ENCODE data around the gene MRTFA. TPM values are rescaled to one million over a fixed set of nuclear protein-coding genes. Genes with fewer than 3 reads are reported as not detected.

The MRTFA gene
- total RNA-seq, 1 experiment from 2014 or later: 28.0 TPM

- POLR2A ChIA-PET: no interaction called here
- CTCF ChIA-PET: interaction anchor here (0.6 kb wide), 1 partner anchor 78 kb away, joined by 3 read pairs; no protein-coding TSS in a partner anchor
- Histone ChIP-seq H3K79me2 (ENCODE audit: insufficient read depth, low read length) (0 out of 2 replicates have a peak, but pooled peaks cover 5% of the 10 kb centered on the region), H3K9ac (ENCODE audit: low read length) (no peak overlapping the region), H3K4me2 (ENCODE audit: low read length) (no peak overlapping the region), H2AFZ (ENCODE audit: low read depth, low read length, poor library complexity, severe bottlenecking) (no peak overlapping the region), H3K4me3 (replicated peaks in 1 of 2; ENCODE audit: low read depth in 1 of 2, low read length in 2 of 2) (no peak overlapping the region), H3K4me1 (ENCODE audit: control insufficient read depth in 1 of 2, insufficient read depth in 2 of 2, low read length in 2 of 2) (no peaks in the 10 kb centered on the region), H3K27ac (ENCODE audit: low read depth, low read length) (no peak overlapping the region), H3K9me2 (ENCODE audit: insufficient read depth) (no peaks in the 10 kb centered on the region), H3K27me3 (ENCODE audit: insufficient read depth, low read length) (no peaks in the 10 kb centered on the region), H3K9me3 (ENCODE audit: control insufficient read depth in 1 of 2, insufficient read depth in 1 of 2, low read depth in 1 of 2, low read length in 2 of 2) (0 out of 4 replicates have a peak, but pooled peaks cover 0 to 2% of the 10 kb centered on the region in 2 experiments), H3K36me3 (ENCODE audit: control insufficient read depth in 1 of 2, insufficient read depth in 2 of 2, low read length in 2 of 2) (no peaks in the 10 kb centered on the region), H4K20me1 (ENCODE audit: insufficient read depth) (no peaks in the 10 kb centered on the region; the same call in 1 of the 2 replicates)
- intact Hi-C loops (cut with micrococcal nuclease): no loop called here
- RAD21 ChIA-PET (ENCODE audit: low non-redundant PET in 1 of 2, low total read pairs in 2 of 2, uncharacterized antibody in 2 of 2, unreplicated experiment in 2 of 2): no interaction called here
- BruUV-seq (replicated peaks): no TSS peak
- no peak for TF ChIP-seq POLR2A (IDR thresholded peaks at IDR 0.05; ENCODE audit: borderline replicate concordance, extremely low read depth, insufficient read depth, insufficient read length)
- TF ChIP-seq CBX3 (IDR thresholded peaks at IDR 0.05; ENCODE audit: low read depth): no peak
- TF ChIP-seq FOSL1 (IDR thresholded peaks at IDR 0.05; ENCODE audit: low read depth): no peak
- TF ChIP-seq EZH2 (IDR thresholded peaks at IDR 0.05): no peak
- no peak for TF ChIP-seq CTCF (IDR thresholded peaks at IDR 0.05 in 2 of 3, conservative IDR thresholded peaks at IDR 0.05 in 1 of 3; ENCODE audit: borderline replicate concordance in 1 of 3, insufficient read depth in 1 of 3, low read depth in 2 of 3, low read length in 2 of 3)
- no peak for TF ChIP-seq ATF3 (IDR thresholded peaks at IDR 0.05)
- no peak for TF ChIP-seq SIN3A (IDR thresholded peaks at IDR 0.05; ENCODE audit: low read depth)
- TF ChIP-seq RAD21 (IDR thresholded peaks at IDR 0.05; ENCODE audit: low read depth): no peak
- TF ChIP-seq POLR2AphosphoS5 (IDR thresholded peaks at IDR 0.05; ENCODE audit: low read depth, low read length): no peak
- TF ChIP-seq JUND (IDR thresholded peaks at IDR 0.05): no peak
- no peak for TF ChIP-seq ZNF274 (IDR thresholded peaks at IDR 0.05; ENCODE audit: low read depth, low read length)
- TF ChIP-seq EZH2phosphoT487 (IDR thresholded peaks at IDR 0.05; ENCODE audit: borderline replicate concordance): no peak
- no peak for TF ChIP-seq REST (IDR thresholded peaks at IDR 0.05; ENCODE audit: low read depth)
- TF ChIP-seq ZBTB33 (IDR thresholded peaks at IDR 0.05; ENCODE audit: extremely low read depth, insufficient replicate concordance, low read length): no peak
- TF ChIP-seq ZFX (IDR thresholded peaks at IDR 0.05): no peak
- no peak for TF ChIP-seq SRF (IDR thresholded peaks at IDR 0.05; ENCODE audit: low read depth)
- no peak for TF ChIP-seq ELF1 (IDR thresholded peaks at IDR 0.05; ENCODE audit: borderline replicate concordance, low read depth)
- no peak for TF ChIP-seq MAX (IDR thresholded peaks at IDR 0.05)
- ATAC-seq (no peak), DNase-seq (ENCODE audit: low read depth, low spot score) (no peak)
Observed at GRCh38 chr22:40585310-40585751, 51.2 kb downstream of the MRTFA start.
